ENCODE results near the gene ASCL5.

The ASCL5 gene

DNA sequence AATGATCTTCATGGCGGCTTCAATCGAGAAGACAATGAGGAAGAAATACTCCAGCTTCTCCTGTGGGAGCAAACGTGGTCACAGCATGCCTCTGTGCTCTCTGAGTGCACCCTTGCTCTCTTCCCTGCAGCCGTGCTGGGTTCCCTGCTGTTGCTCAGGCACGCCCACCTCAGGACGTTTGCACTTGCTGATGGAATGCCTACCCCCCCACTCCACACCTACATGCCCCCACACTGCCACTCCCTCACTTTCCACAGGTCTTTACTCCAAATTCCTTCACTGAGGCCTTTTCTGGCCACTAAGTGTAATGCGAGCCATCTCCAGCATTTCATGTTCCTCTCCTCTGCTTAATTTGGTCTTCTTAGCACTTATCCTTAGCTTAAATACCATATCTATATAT lies 33.0 kb downstream of the ASCL5 start:
- DNase-seq = no peak
- Mint-ChIP-seq H3K4me3 (no peak overlapping the region), H3K4me1 (peaks cover 63% of the 10 kb centered on the region), H3K36me3 (ENCODE audit: low read depth) (no peaks in the 10 kb centered on the region), H3K9me3 (no peaks in the 10 kb centered on the region), H3K27ac (no peak overlapping the region), H3K27me3 (ENCODE audit: low read depth, poor library complexity) (peaks cover 4% of the 10 kb centered on the region)
- no peak for TF ChIP-seq CTCF (IDR thresholded peaks at IDR 0.05)

DNA sequence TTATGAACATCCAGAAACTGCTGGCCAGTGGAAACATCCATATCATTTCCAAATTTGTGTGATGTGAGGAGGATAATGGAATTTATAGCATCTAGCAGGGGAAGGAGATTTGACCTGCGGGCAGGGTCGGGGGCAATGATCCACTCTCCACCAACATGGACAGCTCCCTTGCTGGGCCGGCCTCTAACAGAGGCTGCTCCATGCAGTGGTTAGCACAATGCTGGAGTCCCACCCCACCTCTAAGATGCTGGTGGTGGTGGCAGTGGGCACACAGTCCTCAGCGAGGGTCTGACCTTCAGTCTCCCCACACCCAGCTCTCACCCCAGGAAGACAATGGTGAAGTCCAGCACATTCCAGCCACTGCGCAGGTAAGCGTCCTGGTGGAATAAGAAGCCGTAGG lies 33.4 kb downstream of the ASCL5 start:
- TF ChIP-seq CTCF (IDR thresholded peaks at IDR 0.05) = no peak
- no peak overlapping the region for H3K27ac Mint-ChIP-seq
- no peaks in the 10 kb centered on the region for H3K36me3 Mint-ChIP-seq (ENCODE audit: low read depth)
- no peak overlapping the region for H3K4me3 Mint-ChIP-seq
- no peaks in the 10 kb centered on the region for H3K9me3 Mint-ChIP-seq
- H3K4me1 Mint-ChIP-seq = peaks cover 64% of the 10 kb centered on the region
- H3K27me3 Mint-ChIP-seq (ENCODE audit: low read depth, poor library complexity) = peaks cover 3% of the 10 kb centered on the region
- no peak for DNase-seq

GRCh38 chr1:201092738-201093137 lies 34.2 kb downstream of the ASCL5 start:
- DNase-seq = no peak
- H3K4me3 Mint-ChIP-seq = no peak overlapping the region
- H3K36me3 Mint-ChIP-seq (ENCODE audit: low read depth) = no peaks in the 10 kb centered on the region
- peaks cover 3% of the 10 kb centered on the region for H3K27me3 Mint-ChIP-seq (ENCODE audit: low read depth, poor library complexity)
- H3K9me3 Mint-ChIP-seq = no peaks in the 10 kb centered on the region
- no peak for TF ChIP-seq CTCF (IDR thresholded peaks at IDR 0.05)
- H3K4me1 Mint-ChIP-seq = peaks cover 59% of the 10 kb centered on the region
- no peak overlapping the region for H3K27ac Mint-ChIP-seq

GRCh38 chr1:201091256-201091655 lies 35.7 kb downstream of the ASCL5 start:
- DNase-seq = no peak
- Mint-ChIP-seq H3K9me3 (no peaks in the 10 kb centered on the region), H3K27me3 (ENCODE audit: low read depth, poor library complexity) (peaks cover 3% of the 10 kb centered on the region), H3K36me3 (ENCODE audit: low read depth) (no peaks in the 10 kb centered on the region), H3K27ac (no peak overlapping the region), H3K4me3 (no peak overlapping the region), H3K4me1 (peaks cover 44% of the 10 kb centered on the region)
- TF ChIP-seq CTCF (IDR thresholded peaks at IDR 0.05) = no peak

GRCh38 chr1:201090541-201090940 lies 36.4 kb downstream of the ASCL5 start:
- no peaks in the 10 kb centered on the region for H3K9me3 Mint-ChIP-seq
- no peak overlapping the region for H3K4me3 Mint-ChIP-seq
- H3K27me3 Mint-ChIP-seq (ENCODE audit: low read depth, poor library complexity) = peaks cover 6% of the 10 kb centered on the region
- H3K27ac Mint-ChIP-seq = peak overlapping the region; percentile 19
- no peak for DNase-seq
- H3K36me3 Mint-ChIP-seq (ENCODE audit: low read depth) = no peaks in the 10 kb centered on the region
- H3K4me1 Mint-ChIP-seq = peaks cover 37% of the 10 kb centered on the region
- no peak for TF ChIP-seq CTCF (IDR thresholded peaks at IDR 0.05)

DNA sequence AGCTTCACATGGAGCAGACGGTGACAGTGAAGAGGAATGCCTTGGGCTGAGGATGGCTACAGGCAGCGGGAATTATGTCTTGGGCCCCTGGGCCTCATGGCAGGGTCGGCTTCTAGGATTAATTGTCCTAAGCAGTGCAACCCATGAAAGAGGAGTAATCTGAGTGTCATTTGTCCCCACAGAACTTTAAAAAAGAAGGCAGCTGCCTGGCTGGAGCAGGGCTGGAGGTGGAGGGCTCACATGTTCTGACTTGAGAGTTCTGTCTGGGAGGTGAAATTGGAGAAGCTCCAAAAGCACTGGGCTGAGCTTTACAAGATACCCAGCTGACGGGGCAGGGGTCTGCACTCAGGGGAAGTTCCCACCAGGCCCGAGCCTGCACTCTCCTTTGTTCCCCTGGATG lies 37.4 kb downstream of the ASCL5 start:
- H3K36me3 Mint-ChIP-seq (ENCODE audit: low read depth) = no peaks in the 10 kb centered on the region
- H3K9me3 Mint-ChIP-seq = no peaks in the 10 kb centered on the region
- TF ChIP-seq CTCF (IDR thresholded peaks at IDR 0.05) = no peak
- peak overlapping the region; percentile 79 for H3K27ac Mint-ChIP-seq
- H3K27me3 Mint-ChIP-seq (ENCODE audit: low read depth, poor library complexity) = peaks cover 13% of the 10 kb centered on the region
- H3K4me3 Mint-ChIP-seq = no peak overlapping the region
- DNase-seq = peak; percentile 31
- H3K4me1 Mint-ChIP-seq = peaks cover 29% of the 10 kb centered on the region
